Right atrium auricular region (tissue), 2 donors: ENCODE results near the gene CAMK4. TPM values are rescaled to one million over a fixed set of nuclear protein-coding genes. Genes with fewer than 3 reads are reported as not detected.

Experiments
- DNase-seq: peaks from one replicate; pipeline ENCODE4 v3.0.0-alpha.2; 2019; ENCODE audit warnings: low spot score
- H3K27ac ChIP-seq, 2 donors: fragments of 200-600 bp; sonication (generic); 1 replicate in 1 of 2; 2 replicates in 1 of 2; pipeline ENCODE4 v1.5.1; 2016 to 2019
- H3K27me3 ChIP-seq, 2 donors: fragments of 200-600 bp; sonication (generic); one replicate each; pipeline versions ENCODE4 v1.5.1 to v1.6.0; 2017 to 2019
- H3K36me3 ChIP-seq: fragments of 200-600 bp; sonication (generic); one replicate; pipeline ENCODE4 v1.5.1; 2016
- H3K4me1 ChIP-seq, 2 donors: fragments of 200-600 bp; sonication (generic); one replicate each; pipeline versions ENCODE4 v1.5.1 to v1.6.0; 2017 to 2019
- H3K4me3 ChIP-seq, 2 donors: fragments of 200-600 bp; sonication (generic); 1 replicate in 1 of 2; 2 replicates in 1 of 2; pipeline ENCODE4 v1.5.1; 2017 to 2019; ENCODE audit warnings: mild to moderate bottlenecking in 1 of 2, moderate library complexity in 1 of 2
- H3K9me3 ChIP-seq, 2 donors: fragments of 200-600 bp; sonication (generic); one replicate each; pipeline ENCODE4 v1.5.1; 2019
- total RNA-seq, 2 donors: library from RNA; depleted of rRNA; stranded (reverse); fragments of >200 nt; gene quantifications; one replicate each; pipeline ENCODE4 v1.1.0, GENCODE V29; 2016
- TF ChIP-seq, protein P1 (sequence below), 2 donors: fragments of 200-600 bp; sonication (generic); IDR thresholded peaks; one replicate each; pipeline ENCODE4 v1.5.1; 2019; ENCODE audit warnings: antibody characterized with exemption in 2 of 2

The CAMK4 gene
- total RNA-seq, 2 donors from 2014 or later: 0.11 to 0.67 TPM

DNA sequence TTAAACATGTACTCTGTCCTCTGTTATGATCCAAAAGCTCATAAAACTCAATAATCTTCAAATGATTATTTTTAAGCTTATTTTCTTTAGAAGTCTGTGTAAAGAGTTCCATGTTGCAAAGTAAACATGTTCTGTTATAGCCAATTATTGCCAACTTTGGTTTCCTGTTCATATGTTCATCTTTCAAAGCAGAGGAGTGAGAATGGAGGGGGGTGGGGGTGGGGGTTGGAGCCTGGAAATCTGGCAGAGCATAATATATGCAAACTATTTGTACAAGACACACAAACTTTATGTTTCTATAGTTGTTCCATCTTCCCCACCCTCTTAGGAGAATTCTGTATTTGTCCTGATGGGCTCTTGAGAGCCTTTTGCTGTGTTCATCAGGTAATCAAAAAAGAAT, 153.1 kb downstream of the CAMK4 start:
- no peaks in the 10 kb centered on the region for H3K27me3 ChIP-seq
- no peak overlapping the region for H3K4me3 ChIP-seq
- no peak overlapping the region for H3K27ac ChIP-seq
- no peak for DNase-seq
- TF ChIP-seq, protein P1, sequence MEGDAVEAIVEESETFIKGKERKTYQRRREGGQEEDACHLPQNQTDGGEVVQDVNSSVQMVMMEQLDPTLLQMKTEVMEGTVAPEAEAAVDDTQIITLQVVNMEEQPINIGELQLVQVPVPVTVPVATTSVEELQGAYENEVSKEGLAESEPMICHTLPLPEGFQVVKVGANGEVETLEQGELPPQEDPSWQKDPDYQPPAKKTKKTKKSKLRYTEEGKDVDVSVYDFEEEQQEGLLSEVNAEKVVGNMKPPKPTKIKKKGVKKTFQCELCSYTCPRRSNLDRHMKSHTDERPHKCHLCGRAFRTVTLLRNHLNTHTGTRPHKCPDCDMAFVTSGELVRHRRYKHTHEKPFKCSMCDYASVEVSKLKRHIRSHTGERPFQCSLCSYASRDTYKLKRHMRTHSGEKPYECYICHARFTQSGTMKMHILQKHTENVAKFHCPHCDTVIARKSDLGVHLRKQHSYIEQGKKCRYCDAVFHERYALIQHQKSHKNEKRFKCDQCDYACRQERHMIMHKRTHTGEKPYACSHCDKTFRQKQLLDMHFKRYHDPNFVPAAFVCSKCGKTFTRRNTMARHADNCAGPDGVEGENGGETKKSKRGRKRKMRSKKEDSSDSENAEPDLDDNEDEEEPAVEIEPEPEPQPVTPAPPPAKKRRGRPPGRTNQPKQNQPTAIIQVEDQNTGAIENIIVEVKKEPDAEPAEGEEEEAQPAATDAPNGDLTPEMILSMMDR (IDR thresholded peaks at IDR 0.05): no peak
- no peaks in the 10 kb centered on the region for H3K4me1 ChIP-seq
- H3K9me3 ChIP-seq: no peaks in the 10 kb centered on the region
- no peaks in the 10 kb centered on the region for H3K36me3 ChIP-seq

DNA sequence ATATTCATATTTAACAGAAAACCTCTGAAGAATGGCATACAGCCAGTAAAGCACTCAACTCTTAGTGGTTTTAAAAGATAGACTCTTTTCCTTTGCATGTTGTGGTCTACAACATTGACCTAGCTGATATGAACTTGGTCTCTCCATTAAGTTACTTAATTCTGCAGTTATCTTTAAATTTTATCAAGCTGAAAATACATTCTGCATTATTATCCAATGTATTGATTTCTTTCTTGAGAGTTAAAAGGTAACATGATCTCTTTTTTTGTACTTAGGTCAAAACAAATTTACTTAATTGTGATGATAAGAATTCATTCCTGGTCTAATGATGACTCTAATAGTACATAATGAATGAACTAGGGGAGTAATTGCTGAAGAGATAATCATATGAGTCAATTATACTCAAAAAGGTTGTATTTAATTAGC, 155.2 kb downstream of the CAMK4 start:
- no peak for DNase-seq
- Histone ChIP-seq H3K27me3 (no peaks in the 10 kb centered on the region), H3K36me3 (no peaks in the 10 kb centered on the region), H3K27ac (no peak overlapping the region), H3K9me3 (no peaks in the 10 kb centered on the region), H3K4me3 (no peak overlapping the region), H3K4me1 (no peaks in the 10 kb centered on the region)
- TF ChIP-seq, protein P1 (IDR thresholded peaks at IDR 0.05): no peak

DNA sequence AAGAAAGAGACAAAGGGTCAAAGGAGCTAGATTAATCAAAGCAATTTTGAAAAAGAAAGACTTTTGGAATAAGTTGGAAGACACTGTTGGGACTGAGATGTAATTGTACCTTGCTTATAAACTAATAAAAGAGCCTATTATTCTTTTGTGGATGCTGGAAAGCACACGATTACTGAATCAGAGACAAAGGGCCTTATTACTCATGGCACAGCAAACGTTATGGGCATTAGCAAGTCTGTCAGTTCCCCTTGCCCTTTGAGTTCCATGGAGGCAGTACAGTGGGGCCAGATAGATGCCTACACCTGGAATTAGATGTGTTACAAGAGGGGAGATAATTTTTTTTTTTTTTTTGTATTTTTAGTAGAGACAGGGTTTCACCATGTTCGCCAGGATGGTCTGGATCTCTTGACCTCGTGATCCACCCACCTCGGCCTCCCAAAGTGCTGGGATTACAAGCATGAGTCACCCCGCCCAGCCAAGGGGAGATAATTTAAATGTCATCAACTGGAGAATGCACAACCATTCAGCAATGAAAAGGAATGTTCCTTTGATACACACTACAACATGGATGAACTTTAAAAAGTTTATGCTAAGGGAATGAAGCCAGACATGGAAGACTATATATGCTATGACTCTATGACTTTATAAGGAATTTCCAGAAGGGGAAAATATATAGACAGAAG, 159.2 kb downstream of the CAMK4 start:
- DNase-seq: no peak
- Histone ChIP-seq H3K9me3 (no peaks in the 10 kb centered on the region), H3K4me3 (no peak overlapping the region), H3K27ac (no peak overlapping the region), H3K4me1 (no peaks in the 10 kb centered on the region), H3K36me3 (no peaks in the 10 kb centered on the region), H3K27me3 (no peaks in the 10 kb centered on the region)
- TF ChIP-seq, protein P1 (IDR thresholded peaks at IDR 0.05): no peak

DNA sequence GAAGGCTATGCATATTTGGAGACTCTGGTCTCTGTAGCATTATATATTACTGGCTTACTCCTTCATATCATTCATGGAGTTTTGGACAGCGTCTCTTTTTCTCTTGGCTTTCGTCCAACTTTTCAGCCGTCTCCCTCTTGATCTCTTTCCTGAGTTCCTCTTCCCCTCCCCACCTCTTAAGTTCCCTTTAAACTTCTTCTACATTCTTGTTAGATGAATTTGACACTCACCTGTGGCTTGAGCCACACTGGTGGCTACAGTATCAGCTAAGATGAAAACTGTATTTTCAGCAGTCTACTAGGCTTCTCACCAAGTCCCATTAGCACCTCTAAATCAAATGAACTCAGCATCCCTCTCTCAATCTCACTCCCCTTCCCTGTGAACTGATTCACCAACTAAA, 160.0 kb downstream of the CAMK4 start:
- no peaks in the 10 kb centered on the region for H3K4me1 ChIP-seq
- H3K36me3 ChIP-seq: no peaks in the 10 kb centered on the region
- DNase-seq: no peak
- TF ChIP-seq, protein P1 (IDR thresholded peaks at IDR 0.05): no peak
- H3K27ac ChIP-seq: no peak overlapping the region
- H3K4me3 ChIP-seq: no peak overlapping the region
- no peaks in the 10 kb centered on the region for H3K9me3 ChIP-seq
- H3K27me3 ChIP-seq: no peaks in the 10 kb centered on the region

DNA sequence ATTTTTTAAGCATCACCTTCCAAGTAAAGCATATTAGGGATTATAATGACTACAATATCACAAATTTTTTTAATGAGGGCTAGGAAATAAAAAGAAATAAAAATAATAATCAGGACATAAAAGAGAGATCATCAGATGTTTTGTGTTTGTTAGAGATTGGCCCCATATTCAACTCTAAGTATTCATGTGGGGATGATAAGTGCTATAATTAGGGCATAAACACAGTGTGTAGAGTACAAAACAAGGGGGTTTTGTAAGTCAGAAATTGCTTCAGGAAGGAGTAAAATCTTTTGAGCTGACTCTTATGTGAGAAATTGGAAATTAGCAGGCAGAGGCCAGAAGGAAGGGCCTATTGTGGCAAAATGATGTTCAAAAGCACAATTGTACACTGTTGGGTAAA, 160.9 kb downstream of the CAMK4 start:
- Histone ChIP-seq H3K27ac (no peak overlapping the region), H3K27me3 (no peaks in the 10 kb centered on the region), H3K36me3 (no peaks in the 10 kb centered on the region), H3K4me3 (no peak overlapping the region), H3K4me1 (no peaks in the 10 kb centered on the region), H3K9me3 (no peaks in the 10 kb centered on the region)
- TF ChIP-seq, protein P1 (IDR thresholded peaks at IDR 0.05): no peak
- DNase-seq: no peak
